ENCODE measurements around the gene SASH1.

The SASH1 gene

DNA sequence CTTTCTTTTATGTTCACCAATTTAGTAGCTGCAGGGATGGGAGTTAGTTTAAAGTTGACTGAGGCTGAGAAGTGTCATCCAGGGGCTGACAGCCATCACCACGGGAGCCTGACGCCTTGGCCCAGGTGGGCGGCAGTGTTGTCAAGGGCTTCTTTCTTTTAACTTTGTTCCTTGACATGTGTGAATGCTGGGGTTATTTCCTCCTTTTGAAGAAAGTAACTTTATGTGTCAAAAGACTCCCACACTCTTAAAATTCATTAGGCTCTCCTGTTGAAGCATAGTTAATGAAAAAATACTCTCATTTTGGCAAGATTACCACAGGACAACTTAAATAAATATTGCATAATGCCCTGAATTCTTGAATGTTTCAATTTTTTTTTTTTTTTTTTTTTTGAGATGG is 50.0 kb downstream of the SASH1 start:
- TF ChIP-seq GATA1 (IDR thresholded peaks at IDR 0.05; ENCODE audit: low read depth, low read length) (no peak), POLR2A (IDR thresholded peaks at IDR 0.05; ENCODE audit: low read length) (no peak)
- no peak for DNase-seq

DNA sequence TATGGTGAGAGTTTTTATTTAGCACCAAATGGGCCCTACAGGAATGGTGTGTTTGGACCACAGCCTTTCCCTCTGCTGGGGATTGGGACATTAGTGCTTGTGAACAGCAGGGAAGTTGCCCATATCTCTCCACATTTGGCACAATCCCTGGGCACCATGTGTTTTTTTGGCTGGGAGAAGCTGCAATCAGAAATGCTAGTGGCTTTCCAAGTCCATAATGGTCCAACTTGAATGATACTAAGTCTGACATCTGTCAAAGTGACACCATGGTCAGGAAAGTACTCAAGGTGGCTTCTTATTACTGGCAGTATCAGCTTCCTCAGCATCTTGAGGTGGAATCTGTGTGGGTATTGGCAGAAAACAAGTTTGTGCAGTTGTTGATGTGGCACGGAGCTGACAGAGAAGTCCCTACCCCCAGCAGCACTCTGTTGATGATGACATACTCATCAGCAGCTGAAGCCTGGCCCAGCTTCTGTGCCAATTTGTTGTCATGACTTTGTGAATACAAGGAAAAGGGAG is 53.0 kb downstream of the SASH1 start:
- TF ChIP-seq GATA1 (IDR thresholded peaks at IDR 0.05; ENCODE audit: low read depth, low read length) (no peak), POLR2A (IDR thresholded peaks at IDR 0.05; ENCODE audit: low read length) (no peak)
- no peak for DNase-seq

DNA sequence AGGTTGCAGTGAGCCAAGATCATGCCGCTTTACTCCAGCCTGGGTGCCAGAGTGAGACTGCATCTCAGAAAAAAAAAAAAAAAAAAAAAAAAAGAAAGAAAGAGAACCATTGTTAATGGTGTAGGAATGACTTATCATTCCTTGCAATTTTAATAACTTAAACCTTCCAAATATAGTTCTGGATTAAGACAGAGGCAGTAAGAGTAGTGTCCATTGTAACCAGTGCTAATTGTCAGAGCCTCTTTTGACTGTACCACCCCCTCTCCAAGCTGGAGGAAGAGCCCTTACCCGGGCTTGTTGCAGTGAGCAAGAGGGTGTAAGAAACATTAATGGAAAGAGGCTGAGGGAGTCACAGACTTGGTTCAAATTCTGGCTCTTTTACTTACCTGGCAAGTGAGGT is 53.8 kb downstream of the SASH1 start:
- TF ChIP-seq POLR2A (IDR thresholded peaks at IDR 0.05; ENCODE audit: low read length) (no peak), GATA1 (IDR thresholded peaks at IDR 0.05; ENCODE audit: low read depth, low read length) (no peak)
- DNase-seq: no peak

DNA sequence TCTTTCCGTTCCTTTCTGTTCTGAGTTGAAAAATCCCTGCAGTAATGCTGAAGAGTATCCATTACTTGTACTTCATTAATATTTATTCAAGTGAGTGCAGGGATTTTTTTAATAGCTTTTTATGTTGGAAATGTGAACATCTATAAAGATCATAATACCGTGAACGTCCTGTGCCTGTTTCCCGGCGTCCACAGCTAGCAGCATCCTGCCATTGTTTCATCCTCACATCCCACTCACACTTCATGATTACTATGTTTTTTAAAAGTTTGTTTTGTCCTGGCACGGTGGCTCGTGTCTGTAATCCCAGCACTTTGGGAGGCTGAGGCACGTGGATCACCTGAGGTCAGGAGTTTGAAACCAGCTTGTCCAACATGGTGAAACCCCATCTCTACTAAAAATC is 54.3 kb downstream of the SASH1 start:
- no peak for DNase-seq

DNA sequence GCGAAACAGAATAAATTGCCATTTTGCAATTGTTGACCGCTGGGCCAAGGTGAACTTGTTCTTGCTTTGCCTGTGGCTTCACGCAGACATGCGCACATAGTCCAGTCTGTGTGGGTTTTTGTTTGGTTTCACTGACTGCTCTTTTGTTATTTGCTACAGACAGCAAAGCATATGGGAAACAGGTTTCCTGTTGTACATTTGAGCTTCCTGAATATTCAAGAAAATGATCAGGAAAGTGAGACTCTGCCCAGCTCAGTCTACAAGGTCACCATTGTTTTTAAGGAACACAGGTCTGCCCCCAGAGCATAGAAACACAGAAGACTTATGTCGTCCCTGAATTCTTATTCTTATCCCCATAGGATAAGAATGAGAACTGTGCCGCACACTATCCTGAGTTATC is 55.6 kb downstream of the SASH1 start:
- no peak for TF ChIP-seq POLR2A (IDR thresholded peaks at IDR 0.05; ENCODE audit: low read length)
- DNase-seq: no peak

More for the DNA sequence above, 54.3 kb downstream of the SASH1 start:
- no peak for TF ChIP-seq POLR2A (IDR thresholded peaks at IDR 0.05; ENCODE audit: low read length)
- no peak for TF ChIP-seq GATA1 (IDR thresholded peaks at IDR 0.05; ENCODE audit: low read depth, low read length)

DNA sequence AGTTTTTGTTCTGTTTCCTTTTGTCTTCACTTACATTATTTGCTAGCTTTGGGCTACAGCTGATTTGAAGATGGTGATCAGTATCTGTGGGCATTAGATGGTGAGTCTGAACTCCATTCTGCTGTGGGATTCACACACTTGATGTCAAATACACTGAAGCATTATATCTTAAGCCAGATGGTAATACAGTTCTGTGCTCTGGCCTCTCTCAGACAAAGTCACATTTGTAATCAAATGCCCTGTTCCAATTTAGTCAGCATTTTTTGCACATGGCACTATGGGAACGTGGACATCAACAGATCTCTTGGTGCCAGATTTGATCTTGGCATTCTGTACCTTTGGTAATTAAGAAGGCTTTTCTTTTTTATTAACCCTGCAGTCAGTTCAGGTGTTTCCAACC is 56.0 kb downstream of the SASH1 start:
- no peak for DNase-seq
- TF ChIP-seq GATA1 (IDR thresholded peaks at IDR 0.05; ENCODE audit: low read depth, low read length): no peak
- no peak for TF ChIP-seq POLR2A (IDR thresholded peaks at IDR 0.05; ENCODE audit: low read length)

DNA sequence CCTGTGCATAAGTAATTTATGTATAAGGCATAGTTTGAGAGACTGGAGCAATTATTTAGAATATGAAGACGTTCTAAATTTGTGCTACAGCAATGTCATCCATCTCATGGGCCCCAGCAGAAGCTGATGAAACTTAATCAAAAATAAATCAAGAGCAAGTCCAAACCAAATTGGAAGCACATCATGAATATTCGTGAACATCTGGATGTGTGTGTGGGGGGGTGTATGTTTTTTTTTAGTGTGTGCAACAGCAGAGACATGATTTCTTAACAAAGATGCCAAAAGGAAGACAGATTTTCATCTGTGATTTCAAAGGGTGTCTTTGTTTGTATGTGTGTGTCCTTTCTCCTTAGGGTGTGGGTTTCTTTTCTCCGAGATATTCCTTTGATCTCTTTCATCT is 58.9 kb downstream of the SASH1 start:
- no peak for DNase-seq

DNA sequence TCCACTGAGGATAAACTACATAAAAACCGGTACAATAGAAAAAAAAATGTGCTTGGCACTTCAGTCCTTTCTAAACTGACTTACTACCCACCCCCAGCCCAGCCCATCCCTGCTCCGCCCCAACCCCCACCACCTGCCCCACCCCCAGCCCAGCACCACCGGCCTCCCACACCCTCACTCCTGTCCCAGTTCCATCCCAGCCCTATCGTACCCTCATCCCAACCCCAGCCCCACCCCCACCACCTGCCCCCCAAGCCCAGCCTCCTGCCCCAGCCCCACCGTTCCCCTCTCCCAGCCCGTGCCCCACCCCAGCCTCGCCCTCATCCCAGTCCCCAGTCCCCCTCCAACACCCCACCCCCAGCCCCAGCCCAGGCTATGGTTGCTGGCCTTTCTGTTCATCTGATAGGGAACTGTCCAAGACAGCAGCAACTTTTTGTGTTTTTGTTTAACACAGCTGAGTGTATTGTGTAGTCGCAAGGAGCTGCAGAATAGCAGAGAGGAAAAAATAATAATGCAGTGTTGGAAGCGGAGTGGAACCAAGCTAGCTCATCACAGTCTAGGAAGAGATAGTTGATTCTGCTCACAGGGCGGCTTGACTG is 61.9 kb downstream of the SASH1 start:
- TF ChIP-seq POLR2A (IDR thresholded peaks at IDR 0.05; ENCODE audit: low read length) (no peak), GATA1 (IDR thresholded peaks at IDR 0.05; ENCODE audit: low read depth, low read length) (no peak)
- no peak for DNase-seq

More for the DNA sequence above, 58.9 kb downstream of the SASH1 start:
- TF ChIP-seq POLR2A (IDR thresholded peaks at IDR 0.05; ENCODE audit: low read length): no peak
- no peak for TF ChIP-seq GATA1 (IDR thresholded peaks at IDR 0.05; ENCODE audit: low read depth, low read length)

DNA sequence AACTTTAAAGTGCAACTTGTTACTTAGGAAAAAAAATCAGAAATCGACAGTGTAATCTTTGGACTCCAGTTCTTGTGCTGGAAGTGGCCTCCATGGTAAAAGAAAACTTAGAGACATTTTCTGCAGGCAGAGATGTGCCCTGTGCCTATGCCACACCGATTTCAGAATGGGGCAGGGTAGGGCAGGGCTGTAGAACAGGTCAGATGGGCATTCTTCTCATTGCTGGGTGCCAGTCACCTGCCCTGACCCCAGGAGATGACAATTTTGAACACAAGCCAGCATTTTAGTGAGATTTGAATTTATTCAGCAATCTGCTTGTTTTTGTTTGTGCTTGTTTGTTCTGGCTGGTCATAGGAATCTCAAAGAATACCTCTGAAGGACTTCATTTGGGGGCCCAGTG is 63.3 kb downstream of the SASH1 start:
- TF ChIP-seq GATA1 (IDR thresholded peaks at IDR 0.05; ENCODE audit: low read depth, low read length) (no peak), POLR2A (IDR thresholded peaks at IDR 0.05; ENCODE audit: low read length) (no peak)
- DNase-seq: no peak

DNA sequence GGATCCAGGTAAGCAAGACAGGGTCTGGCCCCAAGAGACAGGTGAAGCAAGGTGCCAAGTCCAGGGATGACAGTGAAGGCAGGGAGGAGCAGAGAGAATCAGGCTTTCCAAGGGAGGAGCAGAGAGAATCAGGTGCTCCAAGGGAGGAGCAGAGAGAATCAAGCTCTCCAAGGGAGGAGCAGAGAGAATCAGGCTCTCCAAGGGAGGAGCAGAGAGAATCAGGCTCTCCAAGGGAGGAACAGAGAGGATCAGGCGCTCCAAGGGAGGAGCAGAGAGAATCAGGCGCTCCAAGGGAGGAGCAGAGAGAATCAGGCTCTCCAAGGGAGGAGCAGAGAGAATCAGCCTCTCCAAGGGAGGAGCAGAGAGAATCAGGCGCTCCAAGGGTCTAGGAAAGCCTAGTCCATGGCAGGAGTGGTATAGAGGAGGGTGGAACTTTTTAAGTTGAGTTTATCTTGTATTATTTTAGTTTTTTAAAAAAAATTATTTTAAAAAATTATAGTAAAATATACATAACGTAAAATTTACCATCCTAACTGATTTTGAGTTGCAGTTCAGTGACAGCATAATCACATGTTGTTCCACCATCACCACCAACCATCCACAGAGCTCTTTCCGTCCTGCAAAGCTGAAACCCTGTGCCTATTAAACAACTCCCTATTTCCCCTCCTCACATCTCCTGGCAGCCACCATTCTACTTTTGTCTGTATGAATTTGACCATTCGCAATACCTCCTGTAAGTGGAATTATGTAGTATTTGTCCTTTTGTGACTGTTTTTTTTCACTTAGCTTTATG is 64.1 kb downstream of the SASH1 start:
- TF ChIP-seq POLR2A (IDR thresholded peaks at IDR 0.05; ENCODE audit: low read length) (no peak), GATA1 (IDR thresholded peaks at IDR 0.05; ENCODE audit: low read depth, low read length) (no peak)
- DNase-seq: no peak

DNA sequence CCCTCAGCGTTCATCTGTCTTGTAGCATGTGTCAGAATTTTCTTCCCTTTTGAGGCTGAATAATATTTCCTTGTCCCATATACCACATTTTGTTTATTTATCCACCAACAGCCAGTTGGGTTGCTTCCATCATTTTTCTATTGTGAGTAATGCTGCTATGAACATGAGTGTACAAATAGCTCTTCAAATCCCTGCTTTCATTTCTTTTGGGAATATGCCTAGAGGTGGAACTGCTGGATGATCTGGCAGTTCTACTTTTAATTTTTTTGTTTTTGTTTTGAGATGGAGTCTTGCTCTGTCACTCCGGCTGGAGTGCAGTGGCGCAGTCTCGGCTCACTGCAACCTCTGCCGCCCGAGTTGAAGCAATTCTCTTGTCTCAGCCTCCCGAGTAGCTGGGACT is 64.7 kb downstream of the SASH1 start:
- no peak for DNase-seq
- no peak for TF ChIP-seq GATA1 (IDR thresholded peaks at IDR 0.05; ENCODE audit: low read depth, low read length)
- no peak for TF ChIP-seq POLR2A (IDR thresholded peaks at IDR 0.05; ENCODE audit: low read length)

DNA sequence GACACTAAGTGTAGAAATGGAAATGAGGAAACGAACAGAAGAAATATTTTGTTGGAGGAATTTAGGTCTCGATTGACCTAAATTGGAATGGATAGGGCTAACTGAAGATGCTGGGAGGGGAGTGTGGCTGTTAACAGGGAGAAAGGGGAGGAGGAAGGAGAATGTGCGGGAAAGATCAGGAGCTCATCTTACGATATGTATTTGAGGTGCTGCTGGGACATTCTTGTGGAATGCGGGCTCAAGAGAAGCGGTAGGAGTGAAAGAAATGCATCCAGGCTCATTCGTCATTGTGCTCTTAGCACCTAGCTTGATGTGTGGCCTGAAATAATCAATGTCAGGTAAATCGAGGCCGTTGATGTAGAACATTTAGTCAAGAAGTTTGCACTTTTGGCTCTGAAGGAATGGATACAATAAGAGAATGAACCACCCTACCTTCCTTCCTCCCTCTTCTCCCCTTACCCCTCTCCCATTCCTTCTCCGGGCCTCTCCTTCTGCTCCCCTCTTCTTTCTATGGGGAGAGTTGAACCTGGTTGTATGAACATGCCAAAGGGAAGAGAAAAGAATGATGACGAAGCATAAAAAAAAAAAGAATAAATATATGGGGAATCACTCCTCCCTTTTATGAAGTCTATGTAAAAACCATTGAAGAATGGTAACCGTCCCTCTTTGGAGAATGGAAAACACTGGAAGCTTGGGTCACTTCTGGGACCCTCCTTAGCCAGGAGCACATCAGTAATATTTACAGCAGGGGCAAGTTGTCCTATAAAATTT is 70.9 kb downstream of the SASH1 start:
- TF ChIP-seq GATA1 (IDR thresholded peaks at IDR 0.05; ENCODE audit: low read depth, low read length) (no peak), POLR2A (IDR thresholded peaks at IDR 0.05; ENCODE audit: low read length) (no peak)
- no peak for DNase-seq

DNA sequence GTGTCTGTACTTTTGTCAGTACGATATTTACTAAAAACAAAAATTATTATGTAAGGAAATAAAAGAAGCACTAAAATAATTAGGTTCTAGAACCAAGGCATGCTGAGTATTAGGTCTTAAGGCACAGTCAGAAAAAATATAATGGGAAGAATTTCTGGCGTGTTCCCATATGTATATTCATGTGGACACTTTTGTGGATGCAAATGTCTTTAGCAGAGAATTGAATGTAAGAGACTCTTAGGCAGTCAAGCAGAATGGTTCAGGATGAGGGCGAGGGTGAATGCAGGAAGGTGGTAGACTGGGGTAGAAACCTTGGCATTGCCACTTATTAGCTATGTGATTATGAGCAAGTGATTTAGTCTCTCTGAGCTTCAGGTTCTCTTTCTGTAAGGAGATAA is 71.5 kb downstream of the SASH1 start:
- TF ChIP-seq GATA1 (IDR thresholded peaks at IDR 0.05; ENCODE audit: low read depth, low read length) (no peak), POLR2A (IDR thresholded peaks at IDR 0.05; ENCODE audit: low read length) (no peak)
- no peak for DNase-seq

DNA sequence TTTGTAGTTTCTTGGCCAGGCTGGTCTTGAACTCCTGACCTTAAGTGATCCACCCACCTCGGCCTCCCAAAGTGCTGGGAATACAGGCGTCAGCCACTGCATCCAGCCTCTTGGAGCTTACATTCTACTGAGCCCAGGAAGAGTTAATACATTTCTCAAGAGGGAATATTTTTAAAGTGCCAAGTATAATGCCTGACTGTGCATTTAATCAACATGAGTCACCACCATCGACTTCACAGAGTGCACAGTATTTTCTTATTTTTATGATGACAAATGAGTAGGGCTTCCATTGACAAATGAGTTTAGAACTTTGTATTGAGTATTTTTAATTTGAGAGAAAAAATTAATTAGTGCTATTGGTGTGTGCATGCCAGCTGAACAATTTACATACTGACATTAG is 72.2 kb downstream of the SASH1 start:
- no peak for DNase-seq
- no peak for TF ChIP-seq POLR2A (IDR thresholded peaks at IDR 0.05; ENCODE audit: low read length)
- no peak for TF ChIP-seq GATA1 (IDR thresholded peaks at IDR 0.05; ENCODE audit: low read depth, low read length)
